GM18498 (cell line): Measurements from ENCODE around the gene C10orf88.

ENCODE experiments used
- ATAC-seq: cut with Tn5 transposase; IDR thresholded peaks from one replicate; pipeline ENCODE4 v1.9.1; 2021; ENCODE audit warnings: mild to moderate bottlenecking, moderate library complexity; ENCODE audit not compliant: unreplicated experiment

C10orf88 gene, protein sequence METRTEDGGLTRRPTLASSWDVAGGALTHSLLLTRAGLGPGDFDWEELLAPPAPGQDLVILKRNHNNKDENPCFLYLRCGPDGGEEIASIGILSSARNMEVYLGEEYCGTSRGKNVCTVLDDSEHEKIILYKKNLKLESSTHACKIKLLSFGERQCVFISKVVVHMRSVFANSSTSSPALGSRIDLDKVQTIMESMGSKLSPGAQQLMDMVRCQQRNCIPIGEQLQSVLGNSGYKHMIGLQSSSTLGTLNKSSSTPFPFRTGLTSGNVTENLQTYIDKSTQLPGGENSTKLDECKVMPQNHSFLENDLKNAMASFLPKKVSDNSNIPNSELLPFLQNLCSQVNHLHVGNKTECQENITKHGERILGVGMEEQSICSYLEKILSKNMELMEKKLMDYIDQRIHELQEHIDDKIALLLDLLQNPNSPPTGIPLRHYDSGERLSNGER

DNA sequence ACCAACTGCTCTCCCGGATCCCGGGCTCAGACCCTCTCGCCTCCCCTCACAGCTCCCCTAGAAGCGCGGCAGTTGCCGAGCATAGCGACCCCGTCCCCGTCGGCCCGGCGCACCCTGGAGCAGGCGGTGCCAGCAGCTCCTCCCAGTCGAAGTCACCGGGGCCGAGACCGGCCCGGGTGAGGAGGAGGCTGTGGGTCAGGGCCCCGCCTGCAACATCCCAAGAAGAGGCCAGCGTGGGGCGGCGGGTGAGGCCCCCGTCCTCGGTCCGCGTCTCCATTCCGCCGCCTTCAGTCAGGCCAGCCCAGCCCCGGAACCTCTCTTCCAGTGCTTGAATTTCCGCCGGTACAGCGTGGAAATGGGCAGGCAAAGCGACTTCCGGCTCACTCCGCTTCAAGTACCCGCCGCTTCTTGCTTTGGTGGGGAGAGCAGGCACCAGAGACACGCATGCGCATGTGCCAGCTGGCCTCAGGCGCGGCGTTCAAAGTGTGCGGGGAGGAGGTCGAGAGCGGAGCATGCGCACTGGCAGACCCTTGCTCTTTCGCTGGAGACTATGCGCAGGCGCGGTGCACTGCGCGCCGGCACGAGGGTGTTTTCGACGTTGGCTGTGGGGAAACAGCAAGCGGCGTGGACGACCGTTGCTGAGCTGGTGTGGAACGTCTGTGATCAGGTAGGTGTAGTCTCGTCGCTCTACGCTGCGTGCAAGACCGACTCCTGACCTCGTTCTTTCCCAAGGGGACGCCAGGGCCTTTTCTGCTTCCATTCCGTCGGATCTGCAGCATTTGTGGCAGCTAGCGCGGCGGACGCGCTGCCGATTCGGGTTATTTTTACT, at the start of gene C10orf88:
Gene C10orf88, minus strand, starts transcription at position 326 of the 829 bp plus-strand sequence. Its CDS starts 49 bp downstream, at position 277.
- peak; percentile 98 for ATAC-seq

DNA sequence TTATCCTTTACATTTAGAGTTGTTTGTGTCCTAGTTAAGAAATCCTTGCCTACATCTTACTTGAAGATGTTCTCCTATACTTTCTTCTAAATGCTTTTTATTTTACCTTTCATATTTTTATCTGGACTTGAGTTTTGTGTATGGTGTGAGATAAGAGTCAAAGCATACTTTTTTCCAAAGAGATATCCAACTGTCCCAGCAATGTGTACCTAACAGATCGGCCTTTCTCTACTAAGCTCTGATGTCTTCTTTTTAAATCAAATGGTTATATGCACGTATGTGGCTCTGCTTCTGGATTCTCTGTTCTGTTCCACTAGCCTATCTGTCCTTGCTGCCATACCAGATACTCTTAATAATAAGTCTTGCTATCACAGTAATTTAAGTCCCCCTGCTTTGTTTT, 47.3 kb upstream of the C10orf88 start:
- no peak for ATAC-seq

DNA sequence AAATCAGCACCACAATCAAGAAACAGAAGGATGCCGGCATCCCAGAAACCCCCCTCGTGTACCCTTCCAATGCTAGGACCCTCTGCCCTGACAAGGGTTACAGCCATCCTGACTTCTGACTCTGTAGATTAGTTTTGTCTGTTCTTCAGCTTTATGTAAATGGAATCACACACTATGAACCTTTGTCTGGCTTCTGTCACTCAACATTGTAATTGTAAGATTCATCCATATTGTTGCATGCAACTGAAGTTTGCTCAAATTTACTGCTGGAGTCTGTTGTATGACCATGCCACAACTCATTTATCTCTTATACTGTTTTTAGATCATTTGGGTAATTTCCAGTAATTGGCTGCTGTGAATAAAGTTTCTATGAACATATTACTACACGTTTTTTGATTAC, 46.1 kb upstream of the C10orf88 start:
- ATAC-seq: no peak

DNA sequence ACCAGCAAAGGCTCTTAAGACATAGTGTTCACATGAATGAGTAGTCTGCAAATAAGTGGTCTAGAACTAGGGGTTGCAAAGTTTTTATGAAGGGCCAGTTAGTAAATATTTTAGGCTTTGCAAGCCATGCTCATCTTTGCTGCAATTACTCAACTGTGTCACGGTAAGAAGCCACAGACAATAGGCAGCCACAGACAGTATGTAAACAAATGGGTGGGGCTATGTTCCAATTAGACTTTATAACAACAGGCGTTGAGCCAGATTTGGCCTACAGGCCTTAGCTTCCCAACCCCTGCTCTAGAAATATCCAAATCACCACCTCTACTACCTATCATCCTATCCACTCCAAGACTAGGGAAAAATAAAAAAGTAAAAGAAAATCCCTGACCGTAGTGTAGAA, 45.3 kb upstream of the C10orf88 start:
- ATAC-seq: no peak

DNA sequence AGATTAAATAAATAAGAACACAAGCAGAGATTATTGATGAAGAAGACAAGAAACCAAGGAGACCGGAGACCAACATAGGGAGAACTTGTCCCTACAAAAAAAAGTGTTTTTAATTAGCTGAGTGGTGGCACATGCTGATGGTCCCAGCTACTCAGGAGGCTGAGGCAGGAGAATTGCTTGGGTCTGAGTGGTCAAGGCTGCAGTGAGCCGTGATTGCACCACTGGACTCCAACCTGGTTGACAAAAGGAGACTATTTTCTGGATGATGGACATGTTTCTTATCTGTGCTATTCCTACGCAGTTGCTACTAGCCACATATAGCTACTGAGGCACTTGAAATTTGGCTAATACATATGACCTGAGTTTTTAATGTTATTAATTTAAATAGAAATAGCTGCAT, 44.9 kb upstream of the C10orf88 start:
- no peak for ATAC-seq

DNA sequence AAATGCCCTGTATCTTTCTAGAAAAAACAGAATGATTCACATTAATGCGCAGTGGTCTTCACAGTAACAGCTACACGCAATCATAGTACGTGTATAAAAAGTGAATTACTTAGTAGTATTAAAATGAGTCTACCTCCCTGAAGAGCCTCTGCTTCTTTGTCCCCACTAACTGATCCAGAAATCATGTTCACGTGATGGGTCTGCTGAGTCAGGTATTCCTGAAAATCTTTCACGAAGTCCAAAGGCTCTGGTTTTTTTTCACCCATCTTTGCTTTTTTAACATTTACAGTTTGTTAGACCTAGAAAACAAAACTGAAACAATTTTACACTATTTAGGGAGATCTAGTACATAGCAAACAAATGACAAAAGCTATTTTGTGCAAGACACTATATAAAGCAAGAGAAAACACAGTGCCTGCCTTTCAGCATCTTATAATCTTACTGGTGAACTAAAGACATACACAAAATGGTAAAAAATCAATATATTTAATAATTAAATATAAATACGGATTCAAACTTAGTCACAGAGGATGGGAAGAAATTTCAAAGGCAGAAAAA, 44.4 kb upstream of the C10orf88 start:
- ATAC-seq: peak; percentile 37

DNA sequence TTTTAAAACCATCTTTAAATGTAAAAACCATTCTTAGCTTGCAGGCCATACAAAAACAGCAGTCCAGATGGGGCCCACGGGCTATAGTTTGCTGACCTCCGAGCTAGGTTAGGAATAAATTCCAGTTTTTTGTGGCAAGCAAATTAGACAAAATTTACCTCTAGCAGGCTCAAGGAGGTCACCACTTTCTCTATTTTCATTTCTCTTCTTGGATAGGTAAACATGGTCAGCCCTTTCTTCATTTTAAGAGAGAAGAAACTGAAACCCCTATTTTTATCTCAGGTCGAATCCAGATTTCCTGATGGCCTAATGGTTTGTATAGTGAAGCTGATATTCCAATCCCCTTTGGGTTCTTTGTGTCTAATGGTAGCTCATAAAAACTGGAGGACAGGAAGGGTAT, 43.8 kb upstream of the C10orf88 start:
- ATAC-seq: peak; percentile 51

DNA sequence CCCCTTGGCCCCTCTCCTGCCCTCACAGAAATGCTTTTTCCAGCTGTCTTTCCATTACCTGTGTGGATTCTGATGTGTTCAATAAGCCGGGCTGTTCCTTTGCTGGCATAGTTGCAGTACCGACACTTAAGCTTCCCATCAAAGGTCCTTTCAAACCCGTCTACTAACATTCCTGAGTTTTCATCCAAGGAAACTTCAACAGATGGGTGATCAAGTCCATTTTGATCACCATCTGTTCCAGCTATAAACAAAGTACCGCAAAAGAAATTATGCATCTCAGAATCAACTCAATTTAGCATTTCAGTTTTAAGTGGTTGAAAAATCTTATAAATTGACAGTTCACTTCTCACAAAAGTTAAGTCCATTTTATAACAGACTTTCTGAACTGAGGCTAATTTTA, 41.9 kb upstream of the C10orf88 start:
- ATAC-seq: no peak

DNA sequence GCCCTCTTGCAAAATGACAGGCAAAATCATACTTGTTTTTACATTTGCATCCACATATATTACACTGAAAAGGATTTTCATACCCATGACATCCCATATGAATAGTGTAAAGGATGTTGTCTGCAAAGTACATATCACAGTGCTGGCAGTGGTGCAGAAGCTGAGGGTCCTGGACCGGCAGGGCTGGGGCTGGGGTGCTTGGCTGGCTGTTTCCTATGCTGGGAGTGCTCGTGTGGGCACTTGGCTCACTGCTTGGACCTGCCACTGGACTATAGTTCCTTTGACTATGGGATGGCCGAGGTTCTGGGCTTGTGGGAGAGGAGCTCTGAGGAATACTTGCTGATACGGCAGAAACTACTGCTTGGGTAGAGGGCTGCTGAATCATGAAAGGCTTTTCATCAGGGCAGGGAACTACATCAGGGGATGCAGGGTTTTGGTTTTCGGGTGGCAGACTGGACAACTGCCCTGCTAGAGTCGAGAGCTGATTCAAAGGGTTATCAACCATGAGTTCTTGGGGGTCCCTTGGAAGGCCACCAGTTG, 39.8 kb upstream of the C10orf88 start:
- ATAC-seq: no peak

DNA sequence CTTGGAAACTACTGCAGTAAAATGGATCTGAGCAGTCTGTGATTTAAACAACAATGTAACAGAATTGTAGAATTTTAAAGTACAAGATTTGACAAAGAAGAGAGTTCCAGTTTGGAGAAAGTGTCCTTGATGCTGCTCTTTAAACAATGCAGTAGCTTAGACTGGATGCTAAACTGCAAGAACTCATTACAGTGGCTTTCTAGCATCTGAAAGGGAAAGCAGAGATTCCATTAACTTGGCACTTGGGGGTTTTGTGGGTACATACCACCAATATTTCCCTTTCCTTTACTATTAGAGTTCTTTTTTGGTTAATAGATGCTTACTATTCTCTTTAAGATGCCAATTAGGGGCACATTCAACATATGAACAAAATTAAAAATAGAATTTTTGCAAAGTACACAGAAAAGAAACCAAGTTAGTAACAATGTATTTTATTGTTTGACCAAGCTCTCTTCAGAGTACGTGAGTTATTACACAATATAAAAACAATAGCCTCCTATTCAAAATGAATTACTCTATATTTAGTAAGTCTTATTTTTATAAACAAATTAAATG, 38.1 kb upstream of the C10orf88 start:
- ATAC-seq: no peak

DNA sequence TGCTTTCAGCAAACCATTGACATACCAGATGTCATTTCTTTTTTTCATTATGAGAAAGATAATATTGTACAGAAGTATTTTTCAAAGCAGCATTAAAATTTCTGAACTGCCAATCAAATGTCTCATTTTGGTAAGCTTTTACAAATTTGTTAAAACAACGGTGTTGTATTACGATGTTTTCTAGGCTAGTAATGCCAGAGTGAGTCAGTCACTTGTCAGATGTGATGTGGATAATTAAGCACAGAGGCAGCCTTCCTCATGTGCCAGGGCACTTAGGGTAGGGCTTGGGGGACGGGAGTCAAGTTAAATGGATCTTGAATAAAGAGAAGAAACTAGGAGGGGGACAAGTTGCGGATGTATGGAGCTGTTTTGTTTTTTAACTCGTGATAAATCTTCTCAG, 36.3 kb upstream of the C10orf88 start:
- no peak for ATAC-seq

DNA sequence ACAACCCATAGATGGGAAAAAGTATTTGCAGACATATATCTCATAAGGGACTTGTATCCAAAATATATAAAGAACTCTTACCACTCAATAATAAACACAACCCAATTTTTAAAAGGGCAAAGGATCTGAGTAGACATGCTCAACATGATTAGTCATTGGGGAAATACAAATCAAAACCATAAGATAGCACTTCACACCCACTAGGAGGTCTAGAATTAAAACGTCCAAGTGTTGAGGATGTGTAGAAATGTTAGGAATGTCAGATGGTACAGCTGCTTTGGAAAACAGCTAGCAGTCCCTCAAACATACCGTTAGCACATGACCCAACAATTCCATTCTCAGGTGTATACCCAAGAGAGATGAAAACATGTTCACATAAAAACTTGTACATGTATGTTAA, 34.5 kb upstream of the C10orf88 start:
- no peak for ATAC-seq

DNA sequence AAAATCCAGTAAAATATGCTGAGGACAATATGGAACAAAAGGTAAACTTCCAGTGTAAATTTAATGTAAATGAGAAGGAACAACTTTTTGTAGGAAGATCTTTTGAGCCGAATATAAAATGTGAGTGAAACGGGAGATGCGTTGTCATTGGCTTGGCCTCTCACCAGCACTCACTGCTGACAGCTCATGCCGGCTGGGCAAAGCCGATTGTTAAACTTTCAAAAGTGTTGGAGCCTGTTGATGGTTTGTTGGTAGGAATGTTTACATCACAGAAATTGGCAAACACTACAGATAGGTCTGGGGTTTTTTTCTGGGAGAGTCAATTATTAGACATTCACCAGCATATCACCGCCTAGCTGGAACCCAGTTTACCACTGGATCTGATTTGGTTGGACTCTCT, 32.3 kb upstream of the C10orf88 start:
- ATAC-seq: no peak

DNA sequence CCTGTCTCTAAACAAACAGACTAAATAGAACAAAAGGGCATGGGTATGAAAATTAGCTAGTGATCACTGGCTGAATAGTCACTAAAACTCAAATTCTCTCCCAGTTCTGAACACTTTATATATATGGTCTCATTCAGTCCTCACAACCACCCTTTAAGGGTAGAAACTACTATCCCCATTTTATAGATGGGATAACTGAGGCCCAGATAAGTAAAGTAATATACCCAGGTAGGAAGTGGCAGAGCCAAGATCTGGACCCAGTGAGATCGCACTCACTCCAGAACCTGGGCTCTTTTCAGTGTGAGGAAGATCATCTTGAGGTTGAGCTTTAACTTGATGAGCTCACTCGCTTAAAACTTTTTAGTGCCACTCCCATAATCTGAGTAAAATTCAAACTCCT, 30.7 kb upstream of the C10orf88 start:
- no peak for ATAC-seq

DNA sequence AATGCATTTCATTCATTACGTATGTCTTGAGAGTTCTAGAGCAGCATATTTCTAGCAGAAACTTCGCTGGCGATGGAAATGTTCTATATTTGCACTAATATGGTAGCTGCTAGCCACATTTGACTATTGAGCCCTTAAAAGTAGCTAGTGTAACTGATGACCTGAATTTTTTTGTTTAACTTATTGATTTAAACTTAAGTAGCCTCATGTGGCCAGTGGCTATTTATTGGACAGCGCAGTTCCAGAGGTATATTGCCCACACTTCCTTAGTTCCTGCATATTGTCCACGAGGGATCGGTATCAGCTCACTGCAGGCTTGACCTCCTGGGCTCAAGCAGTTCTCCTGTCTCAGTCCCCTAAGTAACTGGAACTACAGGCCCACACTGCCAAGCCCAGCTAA, 29.9 kb upstream of the C10orf88 start:
- no peak for ATAC-seq

DNA sequence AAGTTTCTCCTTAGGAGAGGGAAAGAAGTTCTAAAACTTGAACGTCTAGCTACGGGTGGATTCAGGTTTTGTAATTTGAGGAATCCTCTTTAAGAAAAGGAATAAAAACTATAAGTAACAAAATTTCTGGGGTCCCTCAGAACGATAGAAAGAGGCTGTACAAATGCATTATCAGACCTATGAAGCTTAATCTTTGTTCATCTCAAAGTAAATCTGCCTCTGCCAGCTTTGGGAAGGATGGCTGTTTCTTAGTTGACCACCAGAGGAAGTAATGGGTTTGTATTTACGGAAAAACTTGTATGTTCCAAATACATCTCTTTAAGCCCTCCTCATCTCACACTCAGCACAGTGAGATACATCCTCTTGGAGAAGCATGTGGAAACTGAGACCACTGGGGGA, 27.0 kb upstream of the C10orf88 start:
- no peak for ATAC-seq

DNA sequence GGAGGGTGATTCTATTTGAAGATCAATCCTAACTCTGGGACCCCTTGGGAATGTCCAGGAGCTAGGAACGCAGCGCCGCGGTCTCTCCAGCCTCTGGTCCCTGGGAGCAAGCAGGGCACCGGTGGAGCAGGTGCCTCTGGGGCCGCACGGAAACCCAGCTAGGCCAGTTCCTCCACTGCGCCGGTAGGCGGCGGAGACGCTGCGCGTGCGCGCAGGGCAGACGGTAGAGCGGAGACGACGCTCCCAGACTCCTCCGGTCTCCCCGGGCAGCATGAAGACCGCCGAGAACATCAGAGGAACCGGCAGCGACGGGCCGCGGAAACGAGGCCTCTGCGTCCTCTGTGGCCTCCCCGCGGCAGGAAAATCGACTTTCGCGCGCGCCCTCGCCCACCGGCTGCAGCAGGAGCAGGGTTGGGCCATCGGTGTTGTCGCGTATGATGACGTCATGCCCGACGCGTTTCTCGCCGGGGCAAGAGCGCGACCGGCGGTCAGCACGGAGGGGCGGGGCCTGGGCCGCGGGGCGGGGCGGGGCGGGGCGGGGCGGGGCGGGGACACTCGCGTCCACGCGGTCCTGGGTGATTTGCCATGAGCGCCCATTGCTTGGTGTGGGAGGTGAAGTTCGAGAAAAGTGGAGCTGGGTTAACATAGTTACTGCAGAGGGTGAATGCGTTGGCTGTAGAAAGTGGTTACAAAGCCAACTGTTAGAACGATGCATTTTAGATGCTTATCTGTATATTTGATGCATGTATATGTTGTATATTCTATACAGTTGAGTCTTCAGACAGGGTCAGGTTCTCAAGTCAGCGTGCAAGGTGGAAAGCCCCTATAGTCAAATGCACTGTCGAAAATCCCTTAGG, 26.4 kb upstream of the C10orf88 start, which contains the start of gene PSTK:
Gene PSTK, plus strand, starts transcription at position 193 of the 857 bp plus-strand sequence. Its CDS starts 79 bp downstream, at position 272.
- peak; percentile 96 for ATAC-seq

DNA sequence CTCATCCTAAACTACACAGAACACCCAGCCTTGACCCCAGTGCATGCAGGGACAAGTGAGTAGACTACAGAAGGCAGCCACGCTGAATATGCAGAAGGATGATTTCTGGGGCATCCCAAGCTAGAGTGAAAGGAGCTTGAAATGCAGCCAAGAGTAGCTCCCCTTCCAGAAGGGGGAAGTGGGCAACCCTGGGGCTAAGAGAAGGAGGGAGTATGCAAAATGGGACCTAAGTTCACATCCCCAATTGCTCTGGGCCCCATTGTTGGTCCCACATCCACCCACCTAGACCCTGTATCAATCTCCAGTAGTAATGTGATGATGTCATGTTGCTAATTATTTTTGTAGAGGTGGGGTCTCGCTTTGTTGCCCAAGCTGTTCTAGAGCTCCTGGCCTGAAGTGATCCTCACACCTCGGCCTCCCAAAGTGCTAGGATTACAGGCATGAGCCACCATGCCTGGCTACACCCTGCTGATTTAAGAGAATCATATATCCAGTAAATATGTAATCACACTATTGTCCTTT, 20.6 kb upstream of the C10orf88 start:
- no peak for ATAC-seq

DNA sequence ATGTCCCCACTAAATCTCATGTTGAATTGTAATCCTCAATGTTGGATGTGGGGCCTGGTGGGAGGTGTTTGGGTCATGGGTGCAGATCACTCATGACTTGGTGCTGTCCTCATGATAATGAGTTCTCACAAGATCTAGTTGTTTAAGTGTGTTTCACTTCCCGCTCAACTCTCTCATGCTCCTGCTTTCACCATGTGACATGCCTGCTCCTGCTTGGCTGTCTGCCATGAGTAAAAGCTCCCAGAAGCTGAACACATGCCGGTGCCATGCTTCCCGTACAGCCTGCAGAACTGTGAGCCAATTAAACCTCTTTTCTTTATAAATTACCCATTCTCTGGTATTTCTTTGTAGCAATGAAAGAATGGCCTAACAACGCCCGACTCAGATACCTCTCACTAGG, 20.0 kb upstream of the C10orf88 start:
- ATAC-seq: no peak

DNA sequence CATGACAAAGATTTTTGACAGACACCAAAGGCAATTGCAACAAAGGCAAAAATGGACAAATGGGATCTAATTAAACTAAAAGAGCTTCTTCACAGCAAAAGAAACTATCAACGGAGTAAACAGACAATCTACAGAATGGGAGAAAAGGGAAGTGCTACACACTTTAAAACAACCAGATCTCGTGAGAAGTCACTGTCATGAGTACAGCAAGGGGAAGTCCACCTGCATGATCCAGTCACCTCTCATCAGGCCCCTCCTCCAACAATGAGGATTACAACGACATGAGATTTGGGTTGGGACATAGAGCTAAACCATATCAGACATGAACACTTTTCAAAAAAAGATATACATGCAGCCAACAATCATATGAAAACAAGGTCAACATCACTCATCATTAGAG, 14.7 kb upstream of the C10orf88 start:
- ATAC-seq: no peak
